LNCAP (cell line): ENCODE results near the gene KIR3DL3.
"Not testable (repeated sequence)": the region's sequence is repeated elsewhere in the genome, so short reads cannot be mapped to it uniquely, and the experiment has no call there.

ENCODE experiments used
- CTCF ChIP-seq: fragments of 450-650 bp; IDR thresholded peaks from 2 replicates; pipeline ENCODE4 v1.5.1; 2017; ENCODE audit warnings: mild to moderate bottlenecking

KIR3DL3 gene

GRCh38 chr19:54725321-54725720 is 1.1 kb downstream of the KIR3DL3 start:
- TF ChIP-seq CTCF = no peak

- TF ChIP-seq CTCF = no peak
These were observed 3.3 kb downstream of the KIR3DL3 start for GRCh38 chr19:54727562-54727961.

- TF ChIP-seq CTCF = no peak
These were observed 3.9 kb downstream of the KIR3DL3 start for GRCh38 chr19:54728167-54728566.

- no peak for TF ChIP-seq CTCF
These were observed 5.4 kb downstream of the KIR3DL3 start for GRCh38 chr19:54729416-54730188.

GRCh38 chr19:54731191-54731590 is 6.9 kb downstream of the KIR3DL3 start:
- no peak for TF ChIP-seq CTCF

- TF ChIP-seq CTCF = not testable (repeated sequence)
These were observed 14.1 kb downstream of the KIR3DL3 start, which contains the start of gene KIR2DL3 for GRCh38 chr19:54738306-54738705. KIR2DL3 (plus strand) TSS chr19:54738513; CDS start chr19:54738546, 33 bp downstream.

- TF ChIP-seq CTCF = no peak
These were observed 14.5 kb downstream of the KIR3DL3 start for GRCh38 chr19:54738715-54739114.
